K562 (cell line): ENCODE data around the gene REEP6. TPM values are rescaled to one million over a fixed set of nuclear protein-coding genes. Genes with fewer than 3 reads are reported as not detected.
A peak's percentile ranks its signal among the peaks of the same experiment; 100 is the strongest.

Experiments used
- ATF2 ChIP-seq: sonication (generic); formaldehyde crosslinking; IDR thresholded peaks from 2 replicates; pipeline ENCODE4 v1.8.1; 2022; ENCODE audit warnings: missing genetic modification reagents
- DMBX1 ChIP-seq: fragments of 250-450 bp; sonication (Bioruptor Pico); IDR thresholded peaks from 2 replicates; pipeline ENCODE4 v1.8.0; 2022; ENCODE audit warnings: inconsistent platforms, mild to moderate bottlenecking, moderate library complexity, borderline replicate concordance
- HDAC8 ChIP-seq: fragments of 450-650 bp; IDR thresholded peaks from 2 replicates; pipeline ENCODE4 v1.6.1; 2016; ENCODE audit warnings: mild to moderate bottlenecking, missing genetic modification characterization, moderate library complexity, missing compliant biosample characterization
- HDGF ChIP-seq: fragments of 450-650 bp; IDR thresholded peaks from 2 replicates; pipeline ENCODE4 v1.6.1; 2016
- HOXB6 ChIP-seq: fragments of 250-450 bp; sonication (Bioruptor Pico); IDR thresholded peaks from 2 replicates; pipeline ENCODE4 v1.5.1; 2022; ENCODE audit warnings: mild to moderate bottlenecking, borderline replicate concordance
- NR2C2 ChIP-seq, 2 experiments: fragments of 200-800 bp in 1 of 2; sonication (Bioruptor generic) in 1 of 2; sonication (generic) in 1 of 2; formaldehyde crosslinking in 1 of 2; IDR thresholded peaks; 2 replicates each; pipeline versions ENCODE4 v1.6.1 to v1.8.0; 2016 to 2022; ENCODE audit warnings: mild to moderate bottlenecking in 1 of 2, missing compliant biosample characterization in 1 of 2, missing genetic modification characterization in 1 of 2, missing genetic modification reagents in 1 of 2
- PRPF4 ChIP-seq: fragments of 200-400 bp; formaldehyde crosslinking; IDR thresholded peaks from one replicate; pipeline ENCODE4 v1.6.1; 2017; ENCODE audit warnings: low read length, low read depth, mild to moderate bottlenecking; ENCODE audit not compliant: insufficient read depth, poor library complexity, severe bottlenecking
- RBBP5 ChIP-seq: fragments of 200-600 bp; sonication (generic); IDR thresholded peaks from 2 replicates; pipeline ENCODE4 v1.6.1; 2012; ENCODE audit warnings: borderline replicate concordance, mild to moderate bottlenecking, low read length, control low read depth, inconsistent platforms; ENCODE audit not compliant: insufficient read depth, poor library complexity, severe bottlenecking
- RCOR1 ChIP-seq, 2 experiments: IDR thresholded peaks; 2 replicates each; pipeline ENCODE4 v1.6.1; 2012; ENCODE audit warnings: low read depth in 2 of 2, low read length in 2 of 2, borderline replicate concordance in 1 of 2, improper control_type of control experiment in 1 of 2
- RHOXF2B ChIP-seq: fragments of 250-450 bp; sonication (Bioruptor Pico); conservative IDR thresholded peaks from 2 replicates; pipeline ENCODE4 v1.5.1; 2021
- TOE1 ChIP-seq, 2 experiments: fragments of 450-650 bp in 1 of 2; sonication (generic) in 1 of 2; formaldehyde crosslinking in 1 of 2; IDR thresholded peaks; 2 replicates each; pipeline versions ENCODE4 v1.7.1 to v1.8.0; 2016 to 2022; ENCODE audit warnings: borderline replicate concordance in 2 of 2, mild to moderate bottlenecking in 2 of 2, antibody characterized with exemption in 1 of 2, inconsistent platforms in 1 of 2, low read depth in 1 of 2, missing genetic modification reagents in 1 of 2, moderate library complexity in 1 of 2
- VEZF1 ChIP-seq: fragments of 200-800 bp; sonication (Bioruptor generic); IDR thresholded peaks from 2 replicates; pipeline ENCODE4 v1.6.1; 2017; ENCODE audit warnings: missing genetic modification characterization, missing compliant biosample characterization
- ZNF57 ChIP-seq: fragments of 450-650 bp; formaldehyde crosslinking; IDR thresholded peaks from 2 replicates; pipeline ENCODE4 v1.4.0; 2020; ENCODE audit warnings: mild to moderate bottlenecking, moderate library complexity
- ZNF76 ChIP-seq: fragments of 250-450 bp; sonication (Bioruptor Pico); IDR thresholded peaks from 2 replicates; pipeline ENCODE4 v1.4.0; 2020; ENCODE audit warnings: mild to moderate bottlenecking, moderate library complexity, borderline replicate concordance
- ZNF79 ChIP-seq: fragments of 250-450 bp; sonication (Bioruptor Pico); IDR thresholded peaks from 2 replicates; pipeline ENCODE4 v1.4.0; 2020; ENCODE audit warnings: low read depth, mild to moderate bottlenecking, moderate library complexity
- polyA plus RNA-seq, 8 experiments: library from polyadenylated mRNA; depleted of rRNA in 4 of 8; stranded (reverse) in 5 of 8; unstranded in 3 of 8; fragments of >200 nt; fragmentation: Nextera tagmentation in 2 of 8; fragmentation: Illumina TruSeq in 1 of 8; extraction: Ambion mirVana in 2 of 8; extraction: Trizol in 1 of 8; gene quantifications; 2 replicates each; pipeline versions ENCODE4 v1.2.1 to v1.2.3, GENCODE V29; 2011 to 2014; ENCODE audit warnings: inconsistent platforms in 1 of 8, missing spikeins in 1 of 8
- total RNA-seq, 7 experiments: library from RNA; depleted of rRNA in 6 of 7; stranded (reverse); fragments of >200 nt in 6 of 7; fragmentation: Illumina TruSeq in 2 of 7; extraction: Trizol in 2 of 7; gene quantifications; 2 replicates each; pipeline versions ENCODE4 v1.2.1 to v1.2.3, GENCODE V29; 2011 to 2021; ENCODE audit warnings: low replicate concordance in 1 of 7
- TF ChIP-seq, protein P1 (sequence below): sonication (generic); formaldehyde crosslinking; IDR thresholded peaks from 2 replicates; pipeline ENCODE4 v1.8.0; 2022; ENCODE audit warnings: mild to moderate bottlenecking, missing genetic modification reagents

Gene REEP6
- total and polyA plus RNA-seq, 9 of the 15 experiments (the other 6 are each of a cell fraction or from before 2014, with no cell fraction given) = 1.2 to 64.2 (median 12.7) TPM

DNA sequence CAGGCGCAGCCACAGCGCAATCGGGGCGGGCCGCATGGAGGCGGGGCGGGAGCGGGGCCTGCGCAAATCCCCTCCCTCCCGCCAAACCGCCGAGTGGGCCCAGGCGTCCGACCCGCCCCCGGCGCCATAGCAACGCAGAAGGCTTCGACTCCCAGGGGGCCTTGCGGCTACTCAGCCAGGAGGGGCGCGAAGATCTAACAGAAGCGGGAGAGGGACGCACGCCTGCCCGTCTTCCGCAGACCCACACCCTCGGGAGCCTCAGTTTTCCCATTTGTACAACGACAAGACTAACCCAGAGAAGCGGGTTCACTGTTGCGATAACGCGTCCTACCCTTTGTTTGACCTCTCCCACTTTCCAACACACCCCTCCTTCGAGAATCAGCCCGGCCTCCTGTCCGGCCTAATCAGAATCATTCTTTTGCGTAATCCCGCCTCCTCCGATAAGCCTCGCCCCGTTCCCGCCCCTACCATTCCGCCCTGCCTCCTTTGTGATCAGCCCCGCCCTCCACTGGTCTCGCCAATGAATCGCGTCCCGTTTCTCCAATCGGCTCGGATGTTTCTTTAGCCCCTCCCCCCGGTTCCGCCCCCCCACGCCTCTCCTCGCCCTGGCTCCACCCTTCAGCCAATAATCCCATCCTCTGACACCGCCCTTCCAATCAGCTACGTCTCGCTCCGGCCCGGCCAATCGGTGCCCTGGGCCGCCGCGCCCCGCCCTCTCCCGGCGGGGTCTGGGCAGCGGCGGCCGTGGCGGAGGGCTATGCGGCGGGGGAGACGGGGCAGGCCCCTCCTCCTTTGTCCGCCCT is 469 bp upstream of the REEP6 start, which contains the start of gene PCSK4 (continued):
- no peak for TF ChIP-seq PRPF4
- TF ChIP-seq ATF2 = no peak
- no peak for TF ChIP-seq RBBP5
- TF ChIP-seq, protein P1, sequence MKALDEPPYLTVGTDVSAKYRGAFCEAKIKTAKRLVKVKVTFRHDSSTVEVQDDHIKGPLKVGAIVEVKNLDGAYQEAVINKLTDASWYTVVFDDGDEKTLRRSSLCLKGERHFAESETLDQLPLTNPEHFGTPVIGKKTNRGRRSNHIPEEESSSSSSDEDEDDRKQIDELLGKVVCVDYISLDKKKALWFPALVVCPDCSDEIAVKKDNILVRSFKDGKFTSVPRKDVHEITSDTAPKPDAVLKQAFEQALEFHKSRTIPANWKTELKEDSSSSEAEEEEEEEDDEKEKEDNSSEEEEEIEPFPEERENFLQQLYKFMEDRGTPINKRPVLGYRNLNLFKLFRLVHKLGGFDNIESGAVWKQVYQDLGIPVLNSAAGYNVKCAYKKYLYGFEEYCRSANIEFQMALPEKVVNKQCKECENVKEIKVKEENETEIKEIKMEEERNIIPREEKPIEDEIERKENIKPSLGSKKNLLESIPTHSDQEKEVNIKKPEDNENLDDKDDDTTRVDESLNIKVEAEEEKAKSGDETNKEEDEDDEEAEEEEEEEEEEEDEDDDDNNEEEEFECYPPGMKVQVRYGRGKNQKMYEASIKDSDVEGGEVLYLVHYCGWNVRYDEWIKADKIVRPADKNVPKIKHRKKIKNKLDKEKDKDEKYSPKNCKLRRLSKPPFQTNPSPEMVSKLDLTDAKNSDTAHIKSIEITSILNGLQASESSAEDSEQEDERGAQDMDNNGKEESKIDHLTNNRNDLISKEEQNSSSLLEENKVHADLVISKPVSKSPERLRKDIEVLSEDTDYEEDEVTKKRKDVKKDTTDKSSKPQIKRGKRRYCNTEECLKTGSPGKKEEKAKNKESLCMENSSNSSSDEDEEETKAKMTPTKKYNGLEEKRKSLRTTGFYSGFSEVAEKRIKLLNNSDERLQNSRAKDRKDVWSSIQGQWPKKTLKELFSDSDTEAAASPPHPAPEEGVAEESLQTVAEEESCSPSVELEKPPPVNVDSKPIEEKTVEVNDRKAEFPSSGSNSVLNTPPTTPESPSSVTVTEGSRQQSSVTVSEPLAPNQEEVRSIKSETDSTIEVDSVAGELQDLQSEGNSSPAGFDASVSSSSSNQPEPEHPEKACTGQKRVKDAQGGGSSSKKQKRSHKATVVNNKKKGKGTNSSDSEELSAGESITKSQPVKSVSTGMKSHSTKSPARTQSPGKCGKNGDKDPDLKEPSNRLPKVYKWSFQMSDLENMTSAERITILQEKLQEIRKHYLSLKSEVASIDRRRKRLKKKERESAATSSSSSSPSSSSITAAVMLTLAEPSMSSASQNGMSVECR (CRISPR knock-in tag) = peak; percentile 93
- no peak for TF ChIP-seq RHOXF2B (CRISPR knock-in tag)
- TF ChIP-seq HOXB6 (CRISPR knock-in tag) = no peak
- no peak for TF ChIP-seq DMBX1 (CRISPR knock-in tag)
- TF ChIP-seq HDGF = peak; percentile 90
- no peak for TF ChIP-seq HDAC8 (tag)
- TF ChIP-seq ZNF76 (CRISPR knock-in tag) = no peak
- TF ChIP-seq ZNF79 (CRISPR knock-in tag) = no peak
- peak; percentile 93 for TF ChIP-seq VEZF1 (CRISPR knock-in tag)
- no peak for TF ChIP-seq ZNF57 (CRISPR knock-in tag)
- no peak for TF ChIP-seq NR2C2 (CRISPR knock-in tag; IDR thresholded peaks at IDR 0.05)
- TF ChIP-seq NR2C2 (tag; IDR thresholded peaks at IDR 0.05) = peak; percentile 73; the same call in 1 of the 2 replicates
- TF ChIP-seq RCOR1 (IDR thresholded peaks at IDR 0.05; ENCODE audit: borderline replicate concordance in 1 of 2, low read depth in 2 of 2, low read length in 2 of 2) = no peak; a peak in 1 of 4 replicates
- peak; percentile 91 for TF ChIP-seq TOE1 (IDR thresholded peaks at IDR 0.05; ENCODE audit: borderline replicate concordance)
- no peak for TF ChIP-seq TOE1 (CRISPR knock-in tag; IDR thresholded peaks at IDR 0.05; ENCODE audit: borderline replicate concordance, low read depth)
